ENCODE results near the gene NUMB.
"Not testable (repeated sequence)": the region's sequence is repeated elsewhere in the genome, so short reads cannot be mapped to it uniquely, and the experiment has no call there.

The NUMB gene

GRCh38 chr14:73465823-73466532 is 7.6 kb upstream of the NUMB start:
- no peak for DNase-seq (ENCODE audit: low spot score)

DNA sequence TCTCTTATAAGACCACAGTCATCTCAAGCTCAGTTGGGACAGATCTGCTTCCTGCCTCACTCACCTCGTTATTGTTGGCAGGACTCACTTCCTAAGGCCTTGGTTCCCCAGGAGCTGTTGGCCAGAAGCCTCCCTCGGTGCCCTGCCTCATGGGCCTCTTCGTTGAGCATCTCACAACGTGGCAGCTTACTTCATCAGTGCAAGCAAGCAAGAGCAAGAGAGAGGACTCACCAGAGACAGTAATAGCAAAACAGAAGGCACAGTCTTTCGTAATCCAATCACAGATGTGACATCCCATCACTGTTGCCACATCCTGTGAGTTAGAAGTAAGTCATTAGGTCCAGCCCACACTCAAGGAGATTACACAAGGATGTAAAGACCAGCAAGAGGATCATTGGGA is 5.1 kb upstream of the NUMB start:
- peak; percentile 18 for DNase-seq (ENCODE audit: low spot score)

GRCh38 chr14:73462815-73463214 is 4.5 kb upstream of the NUMB start:
- DNase-seq (ENCODE audit: low spot score), result no peak

DNA sequence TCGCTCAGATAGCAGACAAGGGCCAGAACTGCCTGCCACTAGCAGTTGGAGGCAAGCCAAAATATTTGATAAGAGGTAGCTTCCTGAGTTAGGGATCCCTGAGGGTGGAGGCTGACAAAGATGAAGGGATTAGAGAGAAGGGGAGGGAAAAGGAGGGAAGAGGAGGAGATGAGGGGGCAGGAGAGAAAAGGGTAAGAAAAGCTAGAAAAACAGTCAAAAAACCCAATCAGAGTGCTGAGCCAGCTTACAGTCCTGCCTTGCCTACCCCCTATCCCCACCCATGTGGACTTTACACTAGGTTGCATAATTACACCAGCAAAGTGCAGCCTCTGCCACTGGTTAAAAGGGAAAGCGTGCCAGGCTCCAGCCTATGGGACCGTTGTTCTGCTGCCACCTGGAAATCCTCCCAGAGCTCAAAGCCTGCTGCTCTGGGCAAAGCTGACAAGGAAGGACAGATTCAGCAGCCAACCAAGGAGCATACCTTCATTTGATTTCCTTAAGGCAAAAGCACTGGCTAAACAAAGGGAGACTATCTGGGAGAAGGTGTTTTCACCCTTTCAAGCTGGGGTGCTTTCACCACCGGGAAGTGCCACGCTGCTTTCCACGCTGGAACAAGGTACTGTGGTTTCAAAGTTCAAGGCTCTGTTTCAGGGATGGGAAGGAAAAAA is 3.8 kb upstream of the NUMB start:
- DNase-seq (ENCODE audit: low spot score), result no peak

DNA sequence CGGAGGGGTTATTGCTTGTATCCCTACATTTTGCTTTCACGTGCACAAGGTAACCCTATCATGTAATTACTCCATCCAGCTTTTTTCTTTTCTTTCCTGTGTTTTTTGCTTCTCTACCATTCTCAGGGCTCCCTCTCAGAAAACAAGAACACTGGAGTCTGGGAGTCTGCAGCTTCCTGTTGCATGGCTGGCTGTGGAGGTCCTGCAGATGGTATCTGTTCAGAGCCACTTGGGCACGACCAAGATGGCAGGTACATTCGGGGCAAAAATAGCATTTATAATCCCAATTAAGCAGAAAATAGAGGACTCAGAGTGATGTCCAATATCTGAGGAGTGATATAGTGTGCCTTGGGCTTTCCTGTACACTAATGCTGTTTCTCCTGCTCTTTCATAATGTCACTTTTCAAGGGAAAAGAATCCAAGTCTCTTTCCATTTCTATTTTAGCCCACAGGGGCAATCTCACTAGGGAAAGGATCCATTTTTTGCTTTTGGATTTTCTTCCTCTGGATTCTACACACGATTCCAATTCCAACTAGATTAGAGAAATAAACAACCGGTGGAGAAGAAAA is 3.2 kb upstream of the NUMB start:
- no peak for DNase-seq (ENCODE audit: low spot score)

GRCh38 chr14:73460691-73461127 is 2.4 kb upstream of the NUMB start:
- DNase-seq (ENCODE audit: low spot score), result no peak

- DNase-seq (ENCODE audit: low spot score), result no peak
These were observed 1.6 kb upstream of the NUMB start for GRCh38 chr14:73459959-73460358.

DNA sequence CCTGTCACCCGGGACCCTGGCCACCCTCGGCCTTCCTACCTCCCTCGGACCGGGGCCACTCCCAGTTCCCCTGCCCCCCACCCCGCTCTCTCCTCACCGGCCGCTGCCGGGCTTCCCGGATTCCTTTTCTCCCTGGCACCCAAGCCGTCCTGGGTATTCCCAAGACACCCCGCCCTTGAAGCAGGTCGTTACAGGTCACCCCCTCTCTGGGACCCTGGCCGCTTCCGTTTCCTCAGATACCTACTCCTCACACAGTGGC is 493 bp downstream of the NUMB start:
- no peak for DNase-seq (ENCODE audit: low spot score)

- no peak for DNase-seq (ENCODE audit: low spot score)
These were observed 1.1 kb downstream of the NUMB start for GRCh38 chr14:73457041-73457923.

- no peak for DNase-seq (ENCODE audit: low spot score)
These were observed 3.1 kb downstream of the NUMB start for GRCh38 chr14:73455294-73455693.

- DNase-seq (ENCODE audit: low spot score), result no peak
These were observed 5.8 kb downstream of the NUMB start for GRCh38 chr14:73452341-73453186.

DNA sequence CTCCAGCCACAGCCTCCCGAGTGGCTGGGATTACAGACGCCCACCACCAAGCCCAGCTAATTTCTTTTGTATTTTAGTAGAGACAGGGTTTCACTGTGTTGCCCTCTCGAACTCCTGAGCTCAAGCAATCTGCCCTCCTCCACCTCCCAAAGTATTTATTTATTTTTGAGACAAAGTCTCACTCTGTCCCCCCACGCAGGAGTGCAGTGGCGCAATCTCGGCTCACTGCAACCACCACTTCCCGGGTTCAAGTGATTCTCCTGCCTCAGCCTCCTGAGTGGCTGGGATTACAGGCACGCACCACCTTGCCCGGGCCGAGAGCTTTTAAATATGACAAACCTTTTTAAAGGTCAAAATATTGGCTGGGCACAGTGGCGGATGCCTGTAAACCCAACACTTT is 14.6 kb downstream of the NUMB start:
- DNase-seq (ENCODE audit: low spot score), result no peak

DNA sequence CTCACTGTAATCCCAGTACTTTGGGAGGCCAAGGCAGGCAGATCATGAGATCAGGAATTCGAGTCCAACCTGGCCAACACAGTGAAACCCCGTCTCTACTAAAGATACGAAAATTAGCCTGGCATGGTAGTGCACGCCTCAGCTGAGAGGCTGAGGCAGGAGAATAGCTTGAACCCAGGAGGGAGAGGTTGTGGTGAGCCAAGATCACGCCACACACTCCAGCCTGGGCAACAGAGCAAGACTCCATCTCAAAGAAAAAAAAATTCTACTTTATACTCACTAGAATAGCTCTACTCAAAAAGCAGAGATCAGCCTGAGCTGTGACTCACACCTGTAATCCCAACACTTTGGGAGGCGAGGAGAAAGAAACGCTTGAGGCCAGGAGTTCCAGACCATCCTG is 17.1 kb downstream of the NUMB start:
- DNase-seq (ENCODE audit: low spot score), result no peak

DNA sequence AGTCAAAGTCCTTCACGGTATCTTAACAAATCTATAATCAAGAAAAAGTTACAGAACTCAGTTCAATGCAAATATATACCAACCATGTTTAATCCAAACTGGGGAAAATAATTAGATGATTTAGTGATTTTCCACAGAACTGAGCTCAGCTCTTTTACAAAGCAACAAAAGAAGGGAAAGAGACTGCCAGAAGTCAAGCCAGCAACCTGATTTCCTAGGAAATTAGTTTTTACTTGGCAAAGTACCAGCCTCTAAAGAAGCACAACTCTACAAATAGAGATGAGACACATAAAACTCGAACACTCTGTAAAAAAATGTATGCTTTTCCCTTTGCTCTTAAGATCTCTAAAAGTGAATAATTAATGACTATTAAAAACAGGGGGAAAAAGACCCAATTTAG is 19.4 kb downstream of the NUMB start:
- no peak for DNase-seq (ENCODE audit: low spot score)

DNA sequence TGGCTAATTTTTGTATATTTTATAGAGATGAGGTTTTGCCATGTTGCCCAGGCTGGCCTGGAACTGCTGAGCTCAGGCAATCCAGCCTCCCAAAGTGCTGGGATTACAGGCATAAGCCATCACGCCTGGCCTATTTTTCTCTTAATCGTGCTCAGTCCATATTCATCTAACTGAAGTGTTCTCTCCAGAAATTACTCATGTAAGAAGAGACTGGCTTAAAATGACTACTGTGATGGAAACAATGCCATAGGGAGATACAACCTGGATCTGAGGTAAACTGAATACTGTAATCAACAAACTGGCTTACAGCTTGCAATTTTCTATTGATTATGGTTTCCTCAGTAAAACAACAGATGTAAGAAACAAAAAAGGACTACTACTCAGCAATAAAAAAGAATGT is 21.1 kb downstream of the NUMB start:
- DNase-seq (ENCODE audit: low spot score), result no peak

DNA sequence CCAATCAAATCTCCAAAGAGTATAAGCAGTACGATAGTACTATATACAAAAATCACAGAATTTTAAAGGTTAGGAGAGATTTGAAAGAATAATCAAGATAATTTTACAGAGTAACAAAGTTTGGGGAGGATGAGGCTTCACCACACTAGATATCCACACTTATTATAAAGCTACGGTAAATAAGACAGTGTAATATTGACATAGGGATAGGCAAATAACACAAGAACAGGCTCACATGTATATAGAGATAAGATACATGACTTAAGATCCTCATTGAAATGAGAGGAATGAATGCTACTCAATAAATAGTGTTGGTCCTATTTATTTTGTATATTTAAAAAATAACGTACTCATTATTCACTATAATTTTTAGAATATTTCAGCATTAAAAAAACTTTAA is 26.2 kb downstream of the NUMB start:
- no peak for DNase-seq (ENCODE audit: low spot score)

DNA sequence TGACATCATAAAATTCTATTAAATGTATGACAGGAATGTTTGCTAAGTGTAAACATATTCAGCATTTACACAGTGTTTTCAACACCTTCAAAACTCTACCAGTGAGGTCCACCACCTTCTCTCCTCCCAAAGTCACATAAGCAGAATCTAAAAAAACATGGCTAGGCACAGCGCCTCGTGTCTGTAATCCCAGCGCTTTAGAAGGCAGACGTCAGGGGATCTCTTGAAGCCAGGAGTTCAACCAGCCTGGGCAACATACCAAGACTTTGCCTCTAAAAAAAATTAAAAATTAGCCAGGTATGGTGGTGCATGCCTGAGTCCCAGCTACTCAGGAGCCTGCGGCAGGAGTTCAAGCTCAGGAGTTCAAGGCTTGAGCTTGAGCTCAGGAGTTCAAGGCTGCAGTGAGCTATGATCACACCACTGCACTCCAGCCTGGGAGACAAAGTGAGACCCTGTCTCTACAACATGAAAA is 30.0 kb downstream of the NUMB start:
- no peak for DNase-seq (ENCODE audit: low spot score)

GRCh38 chr14:73427516-73428264 is 30.7 kb downstream of the NUMB start:
- DNase-seq (ENCODE audit: low spot score), result no peak

DNA sequence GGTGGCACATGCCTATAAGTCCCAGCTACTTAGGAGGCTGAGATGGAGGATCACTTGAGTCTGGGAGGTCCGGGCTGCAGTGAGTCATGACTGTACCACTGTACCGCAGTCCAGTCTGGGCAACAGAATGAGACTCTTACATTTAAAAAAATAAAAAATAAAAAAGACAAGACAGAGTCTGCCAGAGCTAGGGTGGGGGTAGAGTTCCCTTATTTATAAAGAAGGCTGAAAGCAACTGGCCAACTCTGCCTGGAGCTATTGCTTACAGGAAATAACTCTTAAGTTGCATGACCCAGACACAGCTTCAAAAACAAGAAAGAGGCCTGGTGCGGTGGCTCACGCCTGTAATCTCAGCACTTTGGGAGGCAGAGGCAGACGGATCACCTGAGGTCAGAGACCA is 31.5 kb downstream of the NUMB start:
- no peak for DNase-seq (ENCODE audit: low spot score)

DNA sequence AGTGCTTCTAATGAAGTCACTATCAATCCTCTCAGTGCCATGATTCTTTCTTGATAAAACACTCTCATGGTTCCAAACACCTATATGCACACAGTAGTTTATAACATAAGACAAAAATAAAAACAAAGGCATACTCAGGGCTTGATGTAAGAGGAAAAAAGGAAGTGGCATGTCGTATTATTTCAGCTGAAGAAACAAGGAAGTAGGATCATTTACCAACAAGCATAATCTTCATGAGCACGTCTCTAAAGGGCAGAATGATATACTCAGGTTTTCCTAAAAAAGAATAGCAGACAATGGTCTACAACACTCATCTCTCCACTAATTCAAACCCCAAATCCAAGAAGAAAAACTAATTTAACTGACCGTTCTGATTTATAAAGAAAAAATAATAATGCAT is 33.9 kb downstream of the NUMB start:
- DNase-seq (ENCODE audit: low spot score), result no peak

DNA sequence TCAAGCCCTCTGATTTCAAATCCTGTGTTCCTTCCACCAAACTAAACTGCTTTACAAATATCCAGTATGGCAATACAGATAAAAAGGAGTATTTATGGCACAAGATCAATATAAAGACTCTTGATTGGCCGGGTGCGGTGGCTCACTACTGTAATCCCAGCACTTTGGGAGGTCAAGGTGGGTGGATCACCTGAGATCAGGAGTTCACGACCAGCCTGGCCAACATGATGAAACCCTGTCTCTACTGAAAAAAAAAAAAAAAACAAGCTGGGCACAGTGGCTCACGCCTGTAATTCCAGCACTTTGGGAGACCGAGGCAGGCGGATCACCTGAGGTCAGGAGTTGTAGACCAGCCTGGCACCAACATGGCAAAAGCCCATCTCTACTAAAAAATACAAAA is 35.3 kb downstream of the NUMB start:
- not testable (repeated sequence) for DNase-seq (ENCODE audit: low spot score)
